ENCODE measurements around the gene AP2M1.

AP2M1 gene

GRCh38 chr3:184180165-184180564, 5.5 kb downstream of the AP2M1 start:
- DNase-seq (ENCODE audit: low spot score) = no peak

- DNase-seq (ENCODE audit: low spot score) = no peak
Observed at GRCh38 chr3:184181596-184181995, 6.9 kb downstream of the AP2M1 start.

GRCh38 chr3:184183679-184184078, 9.0 kb downstream of the AP2M1 start:
- no peak for DNase-seq (ENCODE audit: low spot score)

GRCh38 chr3:184184546-184185230, 10.0 kb downstream of the AP2M1 start:
- no peak for DNase-seq (ENCODE audit: low spot score)

GRCh38 chr3:184185461-184186183, 11.0 kb downstream of the AP2M1 start:
- DNase-seq (ENCODE audit: low spot score) = peak; percentile 99

- DNase-seq (ENCODE audit: low spot score) = no peak
Observed at GRCh38 chr3:184186184-184186901, 11.7 kb downstream of the AP2M1 start, which contains the start of gene ABCF3. TSS of gene ABCF3 (plus strand) at chr3:184186199. CDS start at chr3:184186208, 9 bp downstream.

GRCh38 chr3:184186902-184187207, 12.2 kb downstream of the AP2M1 start:
- DNase-seq (ENCODE audit: low spot score) = no peak

- DNase-seq (ENCODE audit: low spot score) = no peak
Observed at GRCh38 chr3:184188080-184188479, 13.4 kb downstream of the AP2M1 start.

- no peak for DNase-seq (ENCODE audit: low spot score)
Observed at GRCh38 chr3:184189421-184189820, 14.8 kb downstream of the AP2M1 start.

GRCh38 chr3:184192889-184193288, 18.2 kb downstream of the AP2M1 start:
- no peak for DNase-seq (ENCODE audit: low spot score)

GRCh38 chr3:184193991-184194539, 19.4 kb downstream of the AP2M1 start:
- DNase-seq (ENCODE audit: low spot score) = no peak

GRCh38 chr3:184196536-184196935, 21.9 kb downstream of the AP2M1 start:
- DNase-seq (ENCODE audit: low spot score) = no peak

GRCh38 chr3:184198509-184198908, 23.9 kb downstream of the AP2M1 start:
- no peak for DNase-seq (ENCODE audit: low spot score)

- no peak for DNase-seq (ENCODE audit: low spot score)
Observed at GRCh38 chr3:184200825-184201224, 26.2 kb downstream of the AP2M1 start.

- DNase-seq (ENCODE audit: low spot score) = no peak
Observed at GRCh38 chr3:184203526-184203925, 28.9 kb downstream of the AP2M1 start.

GRCh38 chr3:184209146-184209923, 34.7 kb downstream of the AP2M1 start:
- no peak for DNase-seq (ENCODE audit: low spot score)

- DNase-seq (ENCODE audit: low spot score) = no peak
Observed at GRCh38 chr3:184211297-184211696, 36.6 kb downstream of the AP2M1 start.

- DNase-seq (ENCODE audit: low spot score) = no peak
Observed at GRCh38 chr3:184211718-184212117, 37.1 kb downstream of the AP2M1 start.

- no peak for DNase-seq (ENCODE audit: low spot score)
Observed at GRCh38 chr3:184218814-184219213, 44.2 kb downstream of the AP2M1 start.

GRCh38 chr3:184222521-184222920, 47.9 kb downstream of the AP2M1 start:
- no peak for DNase-seq (ENCODE audit: low spot score)

- no peak for DNase-seq (ENCODE audit: low spot score)
Observed at GRCh38 chr3:184223946-184224345, 49.3 kb downstream of the AP2M1 start.

- no peak for DNase-seq (ENCODE audit: low spot score)
Observed at GRCh38 chr3:184227481-184227935, 52.9 kb downstream of the AP2M1 start.

All from Ammon's horn (tissue), 1 donor.